B cell (primary cell): ENCODE data around the gene TEAD3. TPM values are rescaled to one million over a fixed set of nuclear protein-coding genes. Genes with fewer than 3 reads are reported as not detected.

Experiments used
- ATAC-seq: fragments of 200-7000 bp; cut with Tn5 transposase; one replicate; pipeline ENCODE4 v1.10.0; 2021; ENCODE audit warnings: low read depth, mild to moderate bottlenecking, moderate number of reproducible peaks, moderate library complexity
- CTCF ChIA-PET: fragments of 350-600 bp; sonication (Branson Sonifier 250); formaldehyde crosslinking; loops from one replicate; lab custom pipeline; 2021; ENCODE audit warnings: antibody characterized with exemption, inconsistent platforms; lab: Charles Lee
- POLR2A ChIA-PET: fragments of 350-600 bp; sonication (Branson Sonifier 250); formaldehyde crosslinking; loops from one replicate; lab custom pipeline; 2021; ENCODE audit warnings: antibody characterized with exemption; lab: Charles Lee
- DNase-seq: peaks from one replicate; pipeline ENCODE4 v3.0.0; 2013
- H2AFZ ChIP-seq: 2 replicates; pipeline ENCODE4 v1.6.1; 2012; ENCODE audit warnings: mild to moderate bottlenecking, low read depth, low read length; ENCODE audit not compliant: insufficient read depth, poor library complexity, severe bottlenecking
- H3K27ac ChIP-seq, 2 donors: 1 replicate in 1 of 2; 2 replicates in 1 of 2; pipeline ENCODE4 v1.5.1; 2012 to 2013; ENCODE audit warnings: low read length in 2 of 2, mild to moderate bottlenecking in 2 of 2, moderate library complexity in 1 of 2
- H3K27me3 ChIP-seq, 4 experiments: fragments of 200-600 bp in 1 of 4; sonication (generic) in 1 of 4; replicated peaks in 1 of 4; 1 replicate in 2 of 4; 2 replicates in 2 of 4; pipeline versions ENCODE4 v1.6.1 to v1.7.0; 2013 to 2016; ENCODE audit warnings: low read length in 3 of 4, mild to moderate bottlenecking in 2 of 4, mixed read lengths in 1 of 4, moderate library complexity in 1 of 4; ENCODE audit not compliant: insufficient read depth in 4 of 4, control insufficient read depth in 3 of 4; ENCODE audit errors: control extremely low read depth in 1 of 4
- H3K36me3 ChIP-seq, 2 experiments: replicated peaks in 1 of 2; 1 replicate in 1 of 2; 2 replicates in 1 of 2; pipeline versions ENCODE4 v1.6.1 to v1.7.1; 2013; ENCODE audit warnings: low read length in 1 of 2; ENCODE audit not compliant: insufficient read depth in 2 of 2, control insufficient read depth in 1 of 2; ENCODE audit errors: control extremely low read depth in 1 of 2, extremely low read depth in 1 of 2
- H3K4me1 ChIP-seq, 2 donors: fragments of 200-600 bp in 1 of 2; sonication (generic) in 1 of 2; 1 replicate in 1 of 2; 2 replicates in 1 of 2; pipeline versions ENCODE4 v1.5.1 to v1.6.1; 2013 to 2017; ENCODE audit warnings: low read length in 2 of 2; ENCODE audit not compliant: control insufficient read depth in 2 of 2, insufficient read depth in 2 of 2
- H3K4me2 ChIP-seq: replicated peaks from 2 replicates; pipeline ENCODE3; 2012; ENCODE audit warnings: mild to moderate bottlenecking, low read depth, low read length; ENCODE audit not compliant: poor library complexity, severe bottlenecking
- H3K4me3 ChIP-seq, 5 experiments: fragments of 200-600 bp in 1 of 5; sonication (generic) in 1 of 5; 1 replicate in 3 of 5; 2 replicates in 2 of 5; pipeline versions ENCODE4 v1.5.1 to v1.7.0; 2011 to 2016; ENCODE audit warnings: low read length in 4 of 5, mild to moderate bottlenecking in 4 of 5, low read depth in 2 of 5, control low read depth in 1 of 5, moderate library complexity in 1 of 5; ENCODE audit not compliant: insufficient read depth in 1 of 5; ENCODE audit errors: control extremely low read depth in 1 of 5, extremely low read depth in 1 of 5
- H3K79me2 ChIP-seq: fragments of 200-600 bp; sonication (generic); one replicate; pipeline ENCODE4 v1.6.0; 2016; ENCODE audit warnings: low read length; ENCODE audit not compliant: control insufficient read depth, insufficient read depth
- H3K9ac ChIP-seq: fragments of 200-600 bp; sonication (generic); 2 replicates; pipeline ENCODE4 v1.6.1; 2017; ENCODE audit warnings: mild to moderate bottlenecking, low read length, moderate library complexity
- H3K9me3 ChIP-seq, 3 donors: one replicate each; pipeline versions ENCODE4 v1.6.1 to v1.7.1; 2013; ENCODE audit warnings: low read length in 2 of 3; ENCODE audit not compliant: control insufficient read depth in 2 of 3, insufficient read depth in 1 of 3; ENCODE audit errors: control extremely low read depth in 1 of 3
- H4K20me1 ChIP-seq: 2 replicates; pipeline ENCODE4 v1.6.0; 2012; ENCODE audit warnings: mild to moderate bottlenecking, low read length; ENCODE audit not compliant: insufficient read depth, control insufficient read depth, poor library complexity, severe bottlenecking
- H3K27ac Mint-ChIP-seq: one replicate; pipeline ENCODE4 v1.8.0; 2021; ENCODE audit warnings: mixed read lengths
- H3K27me3 Mint-ChIP-seq: one replicate; pipeline ENCODE4 v1.8.0; 2021; ENCODE audit warnings: mixed read lengths
- H3K4me1 Mint-ChIP-seq: one replicate; pipeline ENCODE4 v1.8.0; 2021; ENCODE audit warnings: mixed read lengths
- H3K4me3 Mint-ChIP-seq: one replicate; pipeline ENCODE4 v1.8.0; 2021; ENCODE audit warnings: mixed read lengths
- H3K9me3 Mint-ChIP-seq: one replicate; pipeline ENCODE4 v1.8.0; 2022; ENCODE audit warnings: mixed read lengths; ENCODE audit not compliant: insufficient read depth
- CTCF ChIP-seq: fragments of 200-600 bp; IDR thresholded peaks from one replicate; pipeline ENCODE4 v1.8.0; 2022; ENCODE audit warnings: antibody characterized with exemption, mild to moderate bottlenecking
- EZH2 ChIP-seq: IDR thresholded peaks from 2 replicates; pipeline ENCODE4 v1.6.1; 2012; ENCODE audit warnings: borderline replicate concordance, low read depth, mild to moderate bottlenecking, moderate library complexity, low read length; ENCODE audit not compliant: insufficient read depth, poor library complexity, severe bottlenecking
- WGBS: methylation state at CpG from one replicate; pipeline ENCODE4 v1.1.5; 2013; ENCODE audit warnings: missing lambda C conversion rate; ENCODE audit not compliant: insufficient coverage; 5-methylcytosine and 5-hydroxymethylcytosine counted together
- intact Hi-C: fragments of 100-400 bp; cut with micrococcal nuclease; formaldehyde crosslinking; loops from one replicate; pipeline ENCODE4 v1.10.0; 2022
- polyA plus RNA-seq: library from polyadenylated mRNA; depleted of rRNA; stranded (reverse); fragments of >200 nt; gene quantifications from 2 replicates; pipeline ENCODE4 v1.2.3, GENCODE V29; 2012
- total RNA-seq, 2 donors: library from RNA; stranded (reverse); fragments of 120-200 nt in 1 of 2; gene quantifications; 1 replicate in 1 of 2; 2 replicates in 1 of 2; pipeline versions ENCODE4 v1.2.3 to v1.2.4, GENCODE V29; 2013 to 2022

Gene TEAD3
- total and polyA plus RNA-seq, 2 donors (not counting 1 experiment from before 2014, with no cell fraction given), result 0.17 TPM; not detected in 1

GRCh38 chr6:35510916-35511561 is 14.2 kb upstream of the TEAD3 start:
- 61% methylated on average over 4 of the region's 7 CpGs for WGBS
- H3K9ac ChIP-seq, result no peak overlapping the region
- no peak overlapping the region for H3K27ac ChIP-seq
- DNase-seq (no peak), ATAC-seq (no peak)
- Mint-ChIP-seq H3K9me3 (no peaks in the 10 kb centered on the region), H3K4me1 (peaks cover 7% of the 10 kb centered on the region), H3K4me3 (no peak overlapping the region), H3K27ac (no peak overlapping the region), H3K27me3 (peaks cover 29% of the 10 kb centered on the region)
- intact Hi-C loops, result no loop called here
- peak overlapping the region; percentile 50 for H3K4me2 ChIP-seq
- no peaks in the 10 kb centered on the region for H3K79me2 ChIP-seq
- no peak overlapping the region for H2AFZ ChIP-seq
- no peaks in the 10 kb centered on the region for H4K20me1 ChIP-seq
- H3K36me3 ChIP-seq, result no peaks in the 10 kb centered on the region
- CTCF ChIA-PET, result no interaction called here
- peaks cover 8 to 14% of the 10 kb centered on the region in 2 donors for H3K4me1 ChIP-seq
- no peak overlapping the region for H3K4me3 ChIP-seq
- TF ChIP-seq EZH2 (no peak), CTCF (no peak)
- POLR2A ChIA-PET, result no interaction called here
- peaks cover 0 to 34% (median 18%) of the 10 kb centered on the region in 4 experiments for H3K27me3 ChIP-seq
- peaks cover 0 to 5% (median 0%) of the 10 kb centered on the region in 3 donors for H3K9me3 ChIP-seq

- Histone ChIP-seq H3K4me1 (peaks cover 8 to 14% of the 10 kb centered on the region in 2 donors), H3K4me3 (no peak overlapping the region), H4K20me1 (no peaks in the 10 kb centered on the region), H3K27me3 (peaks cover 0 to 36% (median 20%) of the 10 kb centered on the region in 4 experiments), H2AFZ (no peak overlapping the region), H3K9ac (no peak overlapping the region), H3K79me2 (no peaks in the 10 kb centered on the region), H3K9me3 (peaks cover 0 to 7% (median 0%) of the 10 kb centered on the region in 3 donors), H3K4me2 (no peak overlapping the region), H3K36me3 (no peaks in the 10 kb centered on the region), H3K27ac (no peak overlapping the region)
- no peaks in the 10 kb centered on the region for H3K9me3 Mint-ChIP-seq
- H3K4me1 Mint-ChIP-seq, result peaks cover 7% of the 10 kb centered on the region
- H3K4me3 Mint-ChIP-seq, result no peak overlapping the region
- 94% methylated on average over 4 of the region's 5 CpGs for whole genome bisulfite sequencing
- TF ChIP-seq CTCF (no peak), EZH2 (no peak)
- no peak overlapping the region for H3K27ac Mint-ChIP-seq
- ATAC-seq, result no peak
- intact Hi-C loops, result no loop called here
- peaks cover 35% of the 10 kb centered on the region for H3K27me3 Mint-ChIP-seq
- no peak for DNase-seq
- POLR2A ChIA-PET, result no interaction called here
- CTCF ChIA-PET, result no interaction called here
Measured at GRCh38 chr6:35508542-35508941, 11.7 kb upstream of the TEAD3 start.
